Psoas muscle (tissue), 8 donors: ENCODE measurements around the gene AKR1D1. TPM values are rescaled to one million over a fixed set of nuclear protein-coding genes. Genes with fewer than 3 reads are reported as not detected.

Experiments used
- ATAC-seq, 4 donors: fragments of 200-7000 bp; cut with Tn5 transposase; one replicate each; pipeline ENCODE4 v1.9.1; 2020; ENCODE audit warnings: moderate library complexity in 3 of 4, mild to moderate bottlenecking in 2 of 4
- DNase-seq, 2 donors: peaks; one replicate each; pipeline ENCODE4 v3.0.0-alpha.2; 2020
- H3K27ac ChIP-seq: fragments of 200-600 bp; one replicate; pipeline ENCODE4 v1.8.0; 2022
- H3K27me3 ChIP-seq, 3 donors: fragments of 200-600 bp in 1 of 3; one replicate each; pipeline versions ENCODE4 v1.6.1 to v1.8.0; 2013 to 2022; ENCODE audit warnings: low read length in 2 of 3, mild to moderate bottlenecking in 2 of 3, moderate library complexity in 1 of 3; ENCODE audit not compliant: insufficient read depth in 3 of 3
- H3K36me3 ChIP-seq, 2 donors: fragments of 200-600 bp in 1 of 2; one replicate each; pipeline versions ENCODE4 v1.6.1 to v1.8.0; 2013 to 2022; ENCODE audit warnings: low read depth in 1 of 2, mild to moderate bottlenecking in 1 of 2, moderate library complexity in 1 of 2; ENCODE audit not compliant: insufficient read depth in 1 of 2
- H3K4me1 ChIP-seq: fragments of 200-600 bp; one replicate; pipeline ENCODE4 v1.8.0; 2022
- H3K4me3 ChIP-seq: fragments of 200-600 bp; one replicate; pipeline ENCODE4 v1.8.0; 2022; ENCODE audit warnings: mild to moderate bottlenecking
- H3K9me3 ChIP-seq: fragments of 200-600 bp; one replicate; pipeline ENCODE4 v1.8.0; 2022
- CTCF ChIP-seq: fragments of 200-600 bp; IDR thresholded peaks from one replicate; pipeline ENCODE4 v1.8.0; 2022; ENCODE audit warnings: antibody characterized with exemption
- WGBS, 3 donors: extraction: QIAGEN DNeasy Blood & Tissue Kit; methylation state at CpG; one replicate each; pipeline versions ENCODE4 v1.1.6 to v1.1.7; 2013; 5-methylcytosine and 5-hydroxymethylcytosine counted together
- intact Hi-C, 2 donors: fragments of 100-400 bp; cut with DNase I; formaldehyde crosslinking; loops; one replicate each; pipeline versions ENCODE4 v1.11.0 to v1.14.2; 2022
- polyA plus RNA-seq, 3 donors: library from polyadenylated mRNA; stranded (reverse); fragments of 200-250 nt; gene quantifications; one replicate each; pipeline ENCODE4 v1.2.3, GENCODE V29; 2013
- total RNA-seq, 4 donors: library from RNA; stranded (reverse); fragmentation: NEBNext Ultra II Directional in 2 of 4; extraction: Animal tissue kit (Norgen Biotek cat#: 25700) in 2 of 4; gene quantifications; one replicate each; pipeline versions ENCODE4 v1.2.1 to v1.2.4, GENCODE V29; 2021 to 2023
- donor health status: healthy with polysubstance abuse.
- donor health status: DM: no; HTN: no; CAD: no; lungs with moderate emphysema.
- donor health status: Bipolar disorder and iron deficiency.
- donor health status: healthy.
- donor health status: DM: yes; HTN: yes; CAD: no.
- donor health status: DM: no; HTN: no; CAD: no.
- donor health status: DM: no; HTN: no; CAD: no.
- donor health status: DM: yes; HTN: yes; CAD: no.

AKR1D1 gene
- total and polyA plus RNA-seq, 7 donors, result not detected

DNA sequence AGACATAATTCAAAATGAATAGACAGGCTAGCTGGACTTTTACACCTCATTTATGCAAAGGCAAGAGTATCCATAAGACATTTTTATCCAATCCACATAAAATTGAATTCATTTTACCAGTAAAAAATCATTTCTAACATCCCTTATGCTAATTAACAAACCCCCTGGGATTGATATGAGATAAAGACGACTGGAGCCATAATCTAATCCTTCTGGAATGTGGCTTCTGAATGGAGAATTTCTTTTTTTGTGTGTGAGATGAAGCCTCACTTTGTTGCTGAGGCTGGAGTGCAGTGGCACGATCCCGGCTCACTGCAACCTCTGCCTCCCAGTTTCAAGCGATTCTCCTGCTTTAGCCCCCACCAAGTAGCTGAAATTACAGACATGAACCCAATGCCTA lies 90.4 kb downstream of the AKR1D1 start:
- Histone ChIP-seq H3K27ac (no peak overlapping the region), H3K4me3 (no peak overlapping the region), H3K27me3 (peaks cover 0 to 2% (median 0%) of the 10 kb centered on the region in 3 donors), H3K4me1 (no peaks in the 10 kb centered on the region), H3K36me3 (no peaks in the 10 kb centered on the region), H3K9me3 (no peaks in the 10 kb centered on the region)
- 27 to 38% (median 37%) methylated on average over 4 of the region's 4 CpGs for WGBS, 3 donors
- ATAC-seq (no peak), DNase-seq (no peak)
- no peak for TF ChIP-seq CTCF
- intact Hi-C loops, result loop anchor here in 1 of 2 donors (10.0 kb wide), 1 partner anchor 578 kb away; no protein-coding TSS in a partner anchor

DNA sequence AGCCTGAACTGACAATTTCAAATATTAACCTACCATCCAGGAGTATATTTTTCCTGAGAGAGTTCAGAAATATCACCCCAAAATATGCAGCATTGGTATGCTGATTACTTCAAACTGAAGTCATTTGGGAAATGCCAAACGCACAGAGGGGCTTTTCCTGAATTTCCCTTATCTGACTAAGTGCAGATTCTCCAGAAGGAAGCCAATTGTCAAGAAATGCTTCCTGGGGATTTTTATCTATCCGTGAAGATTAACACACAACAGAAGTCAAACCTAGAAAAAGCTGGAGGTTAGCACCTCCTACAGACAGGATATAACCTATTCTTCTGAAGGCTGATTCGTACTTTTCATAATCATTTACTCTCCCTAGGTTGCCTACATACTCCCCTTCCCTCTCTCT lies 91.0 kb downstream of the AKR1D1 start:
- H3K27ac ChIP-seq, result no peak overlapping the region
- ATAC-seq (no peak), DNase-seq (no peak)
- H3K4me1 ChIP-seq, result no peaks in the 10 kb centered on the region
- intact Hi-C loops, result loop anchor here in 1 of 2 donors (10.0 kb wide), 1 partner anchor 578 kb away; no protein-coding TSS in a partner anchor
- 48 to 50% (median 49%) methylated on average over 3 of the region's 3 CpGs for WGBS, 3 donors
- no peaks in the 10 kb centered on the region for H3K36me3 ChIP-seq
- TF ChIP-seq CTCF, result no peak
- H3K27me3 ChIP-seq, result peaks cover 0 to 2% (median 0%) of the 10 kb centered on the region in 3 donors
- no peaks in the 10 kb centered on the region for H3K9me3 ChIP-seq
- no peak overlapping the region for H3K4me3 ChIP-seq

DNA sequence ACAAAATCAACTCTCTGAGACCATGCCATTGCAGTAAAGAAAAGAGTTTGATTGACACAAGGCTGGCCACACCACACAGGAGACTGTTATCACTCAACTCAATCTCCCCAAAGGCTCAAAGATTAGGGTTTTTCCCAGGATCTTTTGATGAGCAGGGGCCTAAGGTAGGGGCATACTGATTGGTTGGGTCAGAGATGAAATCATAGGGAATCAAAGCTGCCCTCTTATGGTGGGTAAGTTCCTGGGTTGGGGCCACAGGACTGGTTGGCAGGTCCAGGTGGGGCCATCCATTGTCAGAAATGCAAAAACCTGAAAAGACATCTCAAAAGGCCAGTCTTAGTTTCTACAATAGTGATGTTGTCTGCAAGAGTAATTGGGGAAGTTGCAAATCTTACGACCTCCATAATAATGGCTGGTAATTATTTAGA lies 91.6 kb downstream of the AKR1D1 start:
- no peak overlapping the region for H3K4me3 ChIP-seq
- WGBS, 3 donors, result 86 to 88% (median 88%) methylated on average over 1 of the region's 1 CpG
- H3K9me3 ChIP-seq, result no peaks in the 10 kb centered on the region
- intact Hi-C loops, result loop anchor here in 1 of 2 donors (10.0 kb wide), 1 partner anchor 577 kb away; no protein-coding TSS in a partner anchor
- peaks cover 0 to 2% (median 0%) of the 10 kb centered on the region in 3 donors for H3K27me3 ChIP-seq
- no peak for TF ChIP-seq CTCF
- H3K27ac ChIP-seq, result no peak overlapping the region
- DNase-seq (no peak), ATAC-seq (no peak)
- no peaks in the 10 kb centered on the region for H3K36me3 ChIP-seq
- H3K4me1 ChIP-seq, result no peaks in the 10 kb centered on the region

Other genes with a start within 250 kb of the AKR1D1 start
- under 1 TPM in 3 of 4 donors, not detected in 1; 0.44 to 0.56 (median 0.45) TPM for gene DGKI, start 229.5 kb upstream of the AKR1D1 start, total RNA-seq
- gene DGKI, start 229.5 kb upstream of the AKR1D1 start, polyA plus RNA-seq, result under 1 TPM in 2 of 3 donors, not detected in 1; under 0.01 to 0.04 TPM
- gene CREB3L2, start 74.4 kb upstream of the AKR1D1 start, total RNA-seq, result 10 to 100 TPM in 2 of 4 donors, 1 to 10 TPM in 2; 6.7 to 14.7 (median 10.9) TPM
- 1 to 10 TPM; 2.2 to 3.6 (median 3.3) TPM for gene CREB3L2, start 74.4 kb upstream of the AKR1D1 start, polyA plus RNA-seq